ENCODE measurements around the gene PRR12.
A peak's percentile ranks its signal among the peaks of the same experiment; 100 is the strongest.

PRR12 gene

GRCh38 chr19:49658566-49659442 is 67.8 kb downstream of the PRR12 start:
- Histone ChIP-seq H3K4me1 (ENCODE audit: insufficient read depth, low read length) (no peaks in the 10 kb centered on the region), H3K9me3 (ENCODE audit: control insufficient read depth, insufficient read depth, low read length) (no peaks in the 10 kb centered on the region), H3K9ac (ENCODE audit: low read depth, low read length) (no peak overlapping the region), H3K36me3 (ENCODE audit: insufficient read depth, low read length) (peaks cover 17% of the 10 kb centered on the region)

GRCh38 chr19:49660338-49660961 is 69.5 kb downstream of the PRR12 start:
- Histone ChIP-seq H3K4me1 (ENCODE audit: insufficient read depth, low read length) (no peaks in the 10 kb centered on the region), H3K9me3 (ENCODE audit: control insufficient read depth, insufficient read depth, low read length) (no peaks in the 10 kb centered on the region), H3K36me3 (ENCODE audit: insufficient read depth, low read length) (peaks cover 17% of the 10 kb centered on the region), H3K9ac (ENCODE audit: low read depth, low read length) (no peak overlapping the region)

GRCh38 chr19:49662011-49662410 is 71.0 kb downstream of the PRR12 start:
- Histone ChIP-seq H3K36me3 (ENCODE audit: insufficient read depth, low read length) (peaks cover 17% of the 10 kb centered on the region), H3K4me1 (ENCODE audit: insufficient read depth, low read length) (no peaks in the 10 kb centered on the region; the same call in 1 of the 2 replicates), H3K9ac (ENCODE audit: low read depth, low read length) (no peak overlapping the region), H3K9me3 (ENCODE audit: control insufficient read depth, insufficient read depth, low read length) (no peaks in the 10 kb centered on the region)

- Histone ChIP-seq H3K36me3 (ENCODE audit: insufficient read depth, low read length) (peaks cover 14% of the 10 kb centered on the region), H3K9ac (ENCODE audit: low read depth, low read length) (no peak overlapping the region), H3K4me1 (ENCODE audit: insufficient read depth, low read length) (no peaks in the 10 kb centered on the region; the same call in 1 of the 2 replicates), H3K9me3 (ENCODE audit: control insufficient read depth, insufficient read depth, low read length) (no peaks in the 10 kb centered on the region)
Measured at GRCh38 chr19:49663224-49663623, 72.2 kb downstream of the PRR12 start.

- peak overlapping the region; percentile 95 for H3K9ac ChIP-seq (ENCODE audit: low read depth, low read length)
- H3K4me1 ChIP-seq (ENCODE audit: insufficient read depth, low read length): no peaks in the 10 kb centered on the region; the same call in 1 of the 2 replicates
- no peaks in the 10 kb centered on the region for H3K9me3 ChIP-seq (ENCODE audit: control insufficient read depth, insufficient read depth, low read length)
- H3K36me3 ChIP-seq (ENCODE audit: insufficient read depth, low read length): peaks cover 6% of the 10 kb centered on the region
Measured at GRCh38 chr19:49664171-49665035, 73.4 kb downstream of the PRR12 start.

- Histone ChIP-seq H3K4me1 (ENCODE audit: insufficient read depth, low read length) (no peaks in the 10 kb centered on the region; the same call in 1 of the 2 replicates), H3K9me3 (ENCODE audit: control insufficient read depth, insufficient read depth, low read length) (no peaks in the 10 kb centered on the region), H3K36me3 (ENCODE audit: insufficient read depth, low read length) (peaks cover 3% of the 10 kb centered on the region; the same call in 1 of the 2 replicates), H3K9ac (ENCODE audit: low read depth, low read length) (peak overlapping the region; percentile 95)
Measured at GRCh38 chr19:49665036-49665350, 74.0 kb downstream of the PRR12 start.

GRCh38 chr19:49665351-49666119 is 74.6 kb downstream of the PRR12 start, which contains the start of the genes BCL2L12 and IRF3:
BCL2L12 (plus strand) TSS chr19:49665933; CDS start chr19:49666693, 760 bp downstream.
IRF3 (minus strand) TSS chr19:49665857; CDS start chr19:49664838, 1,019 bp downstream.
- H3K36me3 ChIP-seq (ENCODE audit: insufficient read depth, low read length): peaks cover under 1% of the 10 kb centered on the region; the same call in 1 of the 2 replicates
- H3K9me3 ChIP-seq (ENCODE audit: control insufficient read depth, insufficient read depth, low read length): no peaks in the 10 kb centered on the region
- peak within 1 kb of the TSS; percentile 95 for H3K9ac ChIP-seq (ENCODE audit: low read depth, low read length)
- H3K4me1 ChIP-seq (ENCODE audit: insufficient read depth, low read length): no peaks in the 10 kb centered on the region; the same call in 1 of the 2 replicates

- Histone ChIP-seq H3K9ac (ENCODE audit: low read depth, low read length) (peak overlapping the region; percentile 95), H3K9me3 (ENCODE audit: control insufficient read depth, insufficient read depth, low read length) (no peaks in the 10 kb centered on the region), H3K36me3 (ENCODE audit: insufficient read depth, low read length) (no peaks in the 10 kb centered on the region), H3K4me1 (ENCODE audit: insufficient read depth, low read length) (no peaks in the 10 kb centered on the region; the same call in 1 of the 2 replicates)
Measured at GRCh38 chr19:49666120-49666444, 75.1 kb downstream of the PRR12 start.

GRCh38 chr19:49667473-49667872 is 76.5 kb downstream of the PRR12 start:
- Histone ChIP-seq H3K9ac (ENCODE audit: low read depth, low read length) (no peak overlapping the region; the same call in 1 of the 2 replicates), H3K36me3 (ENCODE audit: insufficient read depth, low read length) (no peaks in the 10 kb centered on the region), H3K4me1 (ENCODE audit: insufficient read depth, low read length) (no peaks in the 10 kb centered on the region; the same call in 1 of the 2 replicates)

GRCh38 chr19:49669516-49669915 is 78.5 kb downstream of the PRR12 start:
- Histone ChIP-seq H3K4me1 (ENCODE audit: insufficient read depth, low read length) (no peaks in the 10 kb centered on the region; the same call in 1 of the 2 replicates), H3K9ac (ENCODE audit: low read depth, low read length) (no peak overlapping the region), H3K9me3 (ENCODE audit: control insufficient read depth, insufficient read depth, low read length) (no peaks in the 10 kb centered on the region), H3K36me3 (ENCODE audit: insufficient read depth, low read length) (peaks cover 3% of the 10 kb centered on the region; the same call in 1 of the 2 replicates)

More at GRCh38 chr19:49667473-49667872, 76.5 kb downstream of the PRR12 start:
- no peaks in the 10 kb centered on the region for H3K9me3 ChIP-seq (ENCODE audit: control insufficient read depth, insufficient read depth, low read length)

- Histone ChIP-seq H3K4me1 (ENCODE audit: insufficient read depth, low read length) (peaks cover 3% of the 10 kb centered on the region), H3K9ac (ENCODE audit: low read depth, low read length) (peak overlapping the region; percentile 36), H3K36me3 (ENCODE audit: insufficient read depth, low read length) (peaks cover 3% of the 10 kb centered on the region; the same call in 1 of the 2 replicates)
Measured at GRCh38 chr19:49672131-49672919, 81.3 kb downstream of the PRR12 start.

More at GRCh38 chr19:49672131-49672919, 81.3 kb downstream of the PRR12 start:
- no peaks in the 10 kb centered on the region for H3K9me3 ChIP-seq (ENCODE audit: control insufficient read depth, insufficient read depth, low read length)

Measured in ES-I3 (cell line).